Measurements from ENCODE around the gene ACSM2B.
"Not testable (repeated sequence)": the region's sequence is repeated elsewhere in the genome, so short reads cannot be mapped to it uniquely, and the experiment has no call there.

The ACSM2B gene

DNA sequence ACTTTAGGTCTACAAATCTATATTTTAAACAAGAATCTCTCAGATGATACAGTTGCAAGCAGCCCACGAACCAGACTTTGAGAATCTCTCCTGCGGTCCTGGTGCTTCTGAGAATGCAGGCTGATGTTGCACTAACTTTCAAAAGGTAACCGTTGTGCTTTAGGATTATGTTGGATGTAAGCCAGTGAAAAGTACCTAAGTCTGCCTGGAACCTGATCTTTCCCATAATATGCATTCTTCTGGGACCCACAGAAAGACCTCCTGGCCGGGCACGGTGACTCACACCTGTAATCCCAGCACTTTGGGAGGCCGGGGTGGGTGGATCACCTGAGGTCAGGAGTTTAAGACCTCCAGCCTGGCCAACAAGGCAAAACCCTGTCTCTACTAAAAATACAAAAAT, 13.3 kb upstream of the ACSM2B start:
- H3K9me3 ChIP-seq (ENCODE audit: insufficient read depth, low read depth, low read length); H3K4me1 ChIP-seq (ENCODE audit: insufficient read depth, low read length, poor library complexity, severe bottlenecking); H2AFZ ChIP-seq (ENCODE audit: low read length); H3K36me3 ChIP-seq (ENCODE audit: insufficient read depth, low read length); H3K4me2 ChIP-seq (ENCODE audit: low read depth, low read length, poor library complexity, severe bottlenecking); H3K79me2 ChIP-seq (ENCODE audit: insufficient read depth, low read length); H3K9ac ChIP-seq (ENCODE audit: low read depth, low read length, poor library complexity, severe bottlenecking); H3K4me3 ChIP-seq (ENCODE audit: low read length, poor library complexity, severe bottlenecking); H4K20me1 ChIP-seq (ENCODE audit: insufficient read depth, low read length, poor library complexity, severe bottlenecking); H3K9me2 ChIP-seq (replicated peaks; ENCODE audit: low read depth, low read length); H3K27me3 ChIP-seq (ENCODE audit: insufficient read depth, low read length, poor library complexity, severe bottlenecking); H3F3A ChIP-seq (ENCODE audit: low read depth): not testable (repeated sequence)

DNA sequence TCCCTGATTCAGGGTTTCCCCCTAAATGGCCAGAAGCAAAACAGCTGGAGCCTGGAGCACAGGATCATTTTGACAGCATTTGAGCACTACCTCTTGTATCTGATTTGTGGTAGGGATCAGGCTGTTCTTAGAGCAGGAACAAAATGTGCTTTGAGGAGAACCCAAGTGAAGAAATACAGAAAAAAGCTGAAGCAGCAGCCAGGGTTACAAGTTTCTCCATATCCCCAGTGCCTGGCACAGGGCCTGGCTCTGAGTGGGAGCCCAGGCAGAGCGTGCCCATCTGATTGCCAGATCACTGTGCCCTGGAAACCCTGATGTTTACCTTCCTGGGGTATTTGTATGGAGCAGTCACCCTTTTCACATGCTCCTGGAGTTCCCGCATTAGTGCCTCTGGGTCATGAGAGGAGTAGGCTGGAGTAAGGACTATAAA, 11.5 kb upstream of the ACSM2B start:
- H3K9me3 ChIP-seq (ENCODE audit: insufficient read depth, low read depth, low read length); H3K4me3 ChIP-seq (ENCODE audit: low read length, poor library complexity, severe bottlenecking); H3K9ac ChIP-seq (ENCODE audit: low read depth, low read length, poor library complexity, severe bottlenecking); H3K4me1 ChIP-seq (ENCODE audit: insufficient read depth, low read length, poor library complexity, severe bottlenecking); H3K9me2 ChIP-seq (replicated peaks; ENCODE audit: low read depth, low read length); H2AFZ ChIP-seq (ENCODE audit: low read length); H4K20me1 ChIP-seq (ENCODE audit: insufficient read depth, low read length, poor library complexity, severe bottlenecking); H3K36me3 ChIP-seq (ENCODE audit: insufficient read depth, low read length); H3K79me2 ChIP-seq (ENCODE audit: insufficient read depth, low read length); H3K27me3 ChIP-seq (ENCODE audit: insufficient read depth, low read length, poor library complexity, severe bottlenecking); H3F3A ChIP-seq (ENCODE audit: low read depth); H3K4me2 ChIP-seq (ENCODE audit: low read depth, low read length, poor library complexity, severe bottlenecking): not testable (repeated sequence)

DNA sequence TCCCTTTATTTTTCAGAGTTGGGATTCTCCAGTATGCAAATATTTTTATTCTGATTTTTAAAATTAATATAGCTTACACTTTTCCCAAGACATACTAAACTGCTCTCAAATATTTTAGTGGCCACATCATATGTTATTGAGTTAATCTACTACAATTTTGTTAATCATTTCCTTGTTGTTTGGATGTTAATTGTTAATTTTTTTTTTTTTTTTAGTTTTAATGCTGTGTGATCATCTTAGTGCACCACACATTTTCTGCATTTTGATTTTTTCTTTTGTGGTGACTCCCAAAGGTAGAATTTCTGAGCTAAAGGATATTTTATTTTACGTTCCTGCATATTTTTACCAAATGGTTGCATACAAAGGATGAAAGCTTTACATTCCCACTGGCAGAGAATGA, 10.5 kb upstream of the ACSM2B start:
- H2AFZ ChIP-seq (ENCODE audit: low read length); H3K4me3 ChIP-seq (ENCODE audit: low read length, poor library complexity, severe bottlenecking); H3K4me2 ChIP-seq (ENCODE audit: low read depth, low read length, poor library complexity, severe bottlenecking); H3K9me3 ChIP-seq (ENCODE audit: insufficient read depth, low read depth, low read length); H3F3A ChIP-seq (ENCODE audit: low read depth); H3K4me1 ChIP-seq (ENCODE audit: insufficient read depth, low read length, poor library complexity, severe bottlenecking); H3K9ac ChIP-seq (ENCODE audit: low read depth, low read length, poor library complexity, severe bottlenecking); H3K27me3 ChIP-seq (ENCODE audit: insufficient read depth, low read length, poor library complexity, severe bottlenecking); H3K36me3 ChIP-seq (ENCODE audit: insufficient read depth, low read length); H3K9me2 ChIP-seq (replicated peaks; ENCODE audit: low read depth, low read length); H4K20me1 ChIP-seq (ENCODE audit: insufficient read depth, low read length, poor library complexity, severe bottlenecking); H3K79me2 ChIP-seq (ENCODE audit: insufficient read depth, low read length): not testable (repeated sequence)

DNA sequence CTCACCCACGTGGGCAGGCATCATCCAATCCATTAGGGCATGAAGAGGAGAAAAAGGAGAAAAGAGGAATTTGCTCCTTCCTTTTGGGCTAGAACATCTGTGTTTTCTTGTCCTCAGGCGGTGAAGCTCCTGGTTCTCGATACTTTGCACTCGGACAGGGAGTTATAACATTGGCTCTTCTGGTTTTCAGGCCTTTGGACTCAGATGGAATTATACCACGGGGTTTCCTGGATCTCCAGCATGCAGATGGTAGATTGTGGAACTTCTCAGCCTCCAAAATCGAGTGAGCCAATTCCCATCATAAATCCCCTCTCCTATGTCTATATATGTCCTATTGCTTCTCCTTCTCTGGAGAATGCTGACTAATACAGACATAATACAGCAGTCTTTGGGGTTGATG, 9.9 kb upstream of the ACSM2B start:
- H4K20me1 ChIP-seq (ENCODE audit: insufficient read depth, low read length, poor library complexity, severe bottlenecking); H3K4me2 ChIP-seq (ENCODE audit: low read depth, low read length, poor library complexity, severe bottlenecking); H3K36me3 ChIP-seq (ENCODE audit: insufficient read depth, low read length); H3K27me3 ChIP-seq (ENCODE audit: insufficient read depth, low read length, poor library complexity, severe bottlenecking); H3K9me3 ChIP-seq (ENCODE audit: insufficient read depth, low read depth, low read length); H3K4me3 ChIP-seq (ENCODE audit: low read length, poor library complexity, severe bottlenecking); H3K79me2 ChIP-seq (ENCODE audit: insufficient read depth, low read length); H3F3A ChIP-seq (ENCODE audit: low read depth); H3K4me1 ChIP-seq (ENCODE audit: insufficient read depth, low read length, poor library complexity, severe bottlenecking); H2AFZ ChIP-seq (ENCODE audit: low read length); H3K9ac ChIP-seq (ENCODE audit: low read depth, low read length, poor library complexity, severe bottlenecking); H3K9me2 ChIP-seq (replicated peaks; ENCODE audit: low read depth, low read length): not testable (repeated sequence)

DNA sequence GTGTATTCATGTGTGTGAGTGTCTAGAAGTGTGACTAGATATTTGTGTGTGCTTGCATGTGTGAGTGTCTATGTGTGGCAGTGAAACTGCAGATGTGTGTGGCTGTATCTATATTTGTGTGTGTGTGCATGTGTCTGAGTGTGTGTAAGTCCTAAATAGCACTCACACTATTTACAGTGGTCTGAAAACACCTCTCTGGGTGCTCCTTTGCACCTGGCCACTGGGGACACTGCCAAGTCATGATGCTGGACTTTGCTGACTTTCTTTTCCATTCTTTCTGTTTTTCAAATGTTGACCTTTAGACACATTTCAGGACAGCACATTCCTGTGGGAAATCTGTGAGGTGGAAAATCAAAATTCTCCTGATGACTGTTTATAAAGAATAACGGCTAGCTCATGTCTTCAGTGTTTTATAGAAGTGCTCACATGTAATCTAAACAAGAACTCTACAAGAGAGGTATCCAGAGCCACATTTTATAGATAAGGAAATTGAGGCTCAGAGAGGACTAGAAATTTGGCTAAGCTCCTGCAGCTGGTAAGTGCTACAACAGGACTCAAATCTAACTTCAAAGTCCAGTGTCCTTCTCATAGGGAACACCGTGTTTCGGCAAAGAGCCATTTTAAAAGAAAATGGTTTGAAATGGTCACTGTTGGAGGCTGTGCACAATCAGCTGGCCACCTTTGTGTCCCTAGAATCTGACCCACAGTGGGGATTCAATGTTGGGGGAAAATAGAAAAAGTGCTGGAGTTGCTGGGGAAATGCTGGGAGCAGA, 4.5 kb upstream of the ACSM2B start:
- not testable (repeated sequence) for H3K4me3 ChIP-seq (ENCODE audit: low read length, poor library complexity, severe bottlenecking); H3K27me3 ChIP-seq (ENCODE audit: insufficient read depth, low read length, poor library complexity, severe bottlenecking); H3K4me2 ChIP-seq (ENCODE audit: low read depth, low read length, poor library complexity, severe bottlenecking); H3K9me3 ChIP-seq (ENCODE audit: insufficient read depth, low read depth, low read length); H3K36me3 ChIP-seq (ENCODE audit: insufficient read depth, low read length); H2AFZ ChIP-seq (ENCODE audit: low read length); H3F3A ChIP-seq (ENCODE audit: low read depth); H3K4me1 ChIP-seq (ENCODE audit: insufficient read depth, low read length, poor library complexity, severe bottlenecking); H4K20me1 ChIP-seq (ENCODE audit: insufficient read depth, low read length, poor library complexity, severe bottlenecking); H3K79me2 ChIP-seq (ENCODE audit: insufficient read depth, low read length); H3K9ac ChIP-seq (ENCODE audit: low read depth, low read length, poor library complexity, severe bottlenecking); H3K9me2 ChIP-seq (replicated peaks; ENCODE audit: low read depth, low read length)

DNA sequence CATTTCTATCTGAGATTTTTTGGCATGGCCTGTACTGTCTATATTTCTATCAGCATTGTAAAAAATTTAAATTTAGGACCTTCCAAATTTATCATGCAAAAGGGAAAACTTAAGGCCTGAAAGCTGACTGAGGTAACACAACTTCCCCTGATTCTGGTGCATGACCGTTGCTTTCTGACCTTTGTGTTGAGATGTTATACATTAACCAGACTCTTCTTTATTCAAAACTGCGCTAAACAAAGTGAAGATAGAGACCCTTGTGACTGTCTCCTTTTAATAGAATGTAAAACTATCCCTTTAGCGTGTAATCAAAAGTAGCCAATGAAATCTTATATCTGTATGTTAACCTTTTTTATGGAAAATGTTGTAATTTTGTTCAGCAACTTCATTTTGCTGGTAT, 1.9 kb upstream of the ACSM2B start:
- not testable (repeated sequence) for H3K9me2 ChIP-seq (replicated peaks; ENCODE audit: low read depth, low read length); H3K9me3 ChIP-seq (ENCODE audit: insufficient read depth, low read depth, low read length); H3K36me3 ChIP-seq (ENCODE audit: insufficient read depth, low read length); H3K4me3 ChIP-seq (ENCODE audit: low read length, poor library complexity, severe bottlenecking); H4K20me1 ChIP-seq (ENCODE audit: insufficient read depth, low read length, poor library complexity, severe bottlenecking); H3K4me1 ChIP-seq (ENCODE audit: insufficient read depth, low read length, poor library complexity, severe bottlenecking); H3K4me2 ChIP-seq (ENCODE audit: low read depth, low read length, poor library complexity, severe bottlenecking); H3K27me3 ChIP-seq (ENCODE audit: insufficient read depth, low read length, poor library complexity, severe bottlenecking); H3K79me2 ChIP-seq (ENCODE audit: insufficient read depth, low read length); H3K9ac ChIP-seq (ENCODE audit: low read depth, low read length, poor library complexity, severe bottlenecking); H2AFZ ChIP-seq (ENCODE audit: low read length); H3F3A ChIP-seq (ENCODE audit: low read depth)

DNA sequence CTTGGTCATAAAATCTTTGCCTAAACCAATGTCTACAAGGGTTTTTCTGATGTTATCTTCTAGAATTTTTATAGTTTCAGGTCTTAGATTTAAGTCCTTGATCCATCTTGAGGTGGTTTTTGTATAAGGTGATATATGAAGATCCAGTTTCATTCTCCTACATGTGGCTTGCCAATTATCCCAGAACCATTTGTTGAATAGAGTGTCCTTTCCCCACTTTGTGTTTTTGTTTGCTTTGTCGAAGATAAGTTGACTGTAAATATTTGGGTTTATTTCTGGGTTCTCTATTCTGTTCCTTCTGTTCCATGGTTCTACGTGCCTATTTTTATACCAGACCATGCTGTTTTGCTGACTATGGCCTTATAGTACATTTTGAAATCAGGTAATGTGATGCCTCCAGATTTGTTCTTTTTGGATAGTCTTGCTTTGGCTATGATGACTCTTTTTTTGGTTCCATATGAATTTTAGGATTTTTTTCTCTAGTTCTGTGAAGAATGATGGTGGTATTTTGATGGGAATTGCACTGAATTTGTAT, 7.0 kb downstream of the ACSM2B start:
- H3K79me2 ChIP-seq (ENCODE audit: insufficient read depth, low read length); H3K9me2 ChIP-seq (replicated peaks; ENCODE audit: low read depth, low read length); H3F3A ChIP-seq (ENCODE audit: low read depth): not testable (repeated sequence)

More for the DNA sequence above, 7.0 kb downstream of the ACSM2B start:
- H3K9ac ChIP-seq (ENCODE audit: low read depth, low read length, poor library complexity, severe bottlenecking); H3K4me3 ChIP-seq (ENCODE audit: low read length, poor library complexity, severe bottlenecking); H3K27me3 ChIP-seq (ENCODE audit: insufficient read depth, low read length, poor library complexity, severe bottlenecking); H3K9me3 ChIP-seq (ENCODE audit: insufficient read depth, low read depth, low read length); H2AFZ ChIP-seq (ENCODE audit: low read length); H3K36me3 ChIP-seq (ENCODE audit: insufficient read depth, low read length); H3K4me1 ChIP-seq (ENCODE audit: insufficient read depth, low read length, poor library complexity, severe bottlenecking); H4K20me1 ChIP-seq (ENCODE audit: insufficient read depth, low read length, poor library complexity, severe bottlenecking); H3K4me2 ChIP-seq (ENCODE audit: low read depth, low read length, poor library complexity, severe bottlenecking): not testable (repeated sequence)
